ENCODE results near the gene ANKRD45.
"Not testable (repeated sequence)": the region's sequence is repeated elsewhere in the genome, so short reads cannot be mapped to it uniquely, and the experiment has no call there.

Gene ANKRD45

GRCh38 chr1:173572201-173572873, 97.3 kb downstream of the ANKRD45 start:
- no peak for DNase-seq (ENCODE audit: low read depth)

- no peak for DNase-seq (ENCODE audit: low read depth)
These were observed 99.2 kb downstream of the ANKRD45 start for GRCh38 chr1:173570370-173571007.

- DNase-seq (ENCODE audit: low read depth): no peak
These were observed 101.2 kb downstream of the ANKRD45 start for GRCh38 chr1:173568483-173568882.

- DNase-seq (ENCODE audit: low read depth): not testable (repeated sequence)
These were observed 105.8 kb downstream of the ANKRD45 start for GRCh38 chr1:173563846-173564245.

- DNase-seq (ENCODE audit: low read depth): no peak
These were observed 106.8 kb downstream of the ANKRD45 start for GRCh38 chr1:173562813-173563212.

GRCh38 chr1:173561263-173561662, 108.4 kb downstream of the ANKRD45 start:
- no peak for DNase-seq (ENCODE audit: low read depth)

GRCh38 chr1:173560285-173560880, 109.3 kb downstream of the ANKRD45 start:
- DNase-seq (ENCODE audit: low read depth): no peak
